ENCODE data around the gene CAPZA1. TPM values are rescaled to one million over a fixed set of nuclear protein-coding genes. Genes with fewer than 3 reads are reported as not detected.

CAPZA1 gene
- total RNA-seq, 4 donors from 2014 or later, result 102 to 209 (median 165) TPM

DNA sequence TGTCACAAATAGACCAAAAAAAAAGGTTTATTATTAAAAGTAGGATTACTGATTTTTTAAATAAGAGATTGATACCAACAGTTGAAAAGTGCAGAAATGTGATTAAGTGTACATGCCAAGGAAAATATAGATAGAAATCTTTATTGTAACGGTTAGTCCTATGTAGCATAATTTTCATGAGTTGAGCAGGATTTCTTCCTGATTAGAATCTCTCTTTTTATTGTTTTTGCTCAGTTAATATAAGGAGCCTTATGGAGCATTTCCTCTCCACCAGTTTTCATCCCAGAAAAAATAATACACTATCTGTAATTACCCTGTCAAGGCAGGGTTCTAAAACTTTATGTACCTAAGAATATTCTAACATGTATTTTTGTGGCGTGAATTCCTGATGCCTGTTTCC is 23.4 kb downstream of the CAPZA1 start:
- TF ChIP-seq, protein P1, sequence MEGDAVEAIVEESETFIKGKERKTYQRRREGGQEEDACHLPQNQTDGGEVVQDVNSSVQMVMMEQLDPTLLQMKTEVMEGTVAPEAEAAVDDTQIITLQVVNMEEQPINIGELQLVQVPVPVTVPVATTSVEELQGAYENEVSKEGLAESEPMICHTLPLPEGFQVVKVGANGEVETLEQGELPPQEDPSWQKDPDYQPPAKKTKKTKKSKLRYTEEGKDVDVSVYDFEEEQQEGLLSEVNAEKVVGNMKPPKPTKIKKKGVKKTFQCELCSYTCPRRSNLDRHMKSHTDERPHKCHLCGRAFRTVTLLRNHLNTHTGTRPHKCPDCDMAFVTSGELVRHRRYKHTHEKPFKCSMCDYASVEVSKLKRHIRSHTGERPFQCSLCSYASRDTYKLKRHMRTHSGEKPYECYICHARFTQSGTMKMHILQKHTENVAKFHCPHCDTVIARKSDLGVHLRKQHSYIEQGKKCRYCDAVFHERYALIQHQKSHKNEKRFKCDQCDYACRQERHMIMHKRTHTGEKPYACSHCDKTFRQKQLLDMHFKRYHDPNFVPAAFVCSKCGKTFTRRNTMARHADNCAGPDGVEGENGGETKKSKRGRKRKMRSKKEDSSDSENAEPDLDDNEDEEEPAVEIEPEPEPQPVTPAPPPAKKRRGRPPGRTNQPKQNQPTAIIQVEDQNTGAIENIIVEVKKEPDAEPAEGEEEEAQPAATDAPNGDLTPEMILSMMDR (IDR thresholded peaks at IDR 0.05; ENCODE audit: low read depth), result no peak

DNA sequence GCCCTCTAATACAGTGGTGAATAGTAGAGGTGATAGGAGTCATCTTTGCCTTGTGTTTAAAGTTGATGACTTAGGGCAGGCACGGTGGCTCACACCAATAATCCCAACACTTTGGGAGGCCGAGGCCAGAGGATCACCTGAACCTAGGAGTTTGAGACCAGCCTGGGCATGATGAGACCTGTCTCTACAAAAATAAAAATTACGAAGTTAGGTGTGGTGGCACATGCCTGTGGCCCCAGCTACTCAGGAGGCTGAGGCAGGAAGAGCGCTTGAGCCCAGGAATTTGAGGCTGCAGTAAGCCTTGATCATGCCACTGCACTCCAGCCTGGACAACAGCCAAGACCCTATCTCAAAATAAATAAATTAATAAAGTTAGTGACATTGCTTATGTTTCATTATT is 26.6 kb downstream of the CAPZA1 start:
- TF ChIP-seq, protein P1 (IDR thresholded peaks at IDR 0.05; ENCODE audit: low read depth), result no peak

DNA sequence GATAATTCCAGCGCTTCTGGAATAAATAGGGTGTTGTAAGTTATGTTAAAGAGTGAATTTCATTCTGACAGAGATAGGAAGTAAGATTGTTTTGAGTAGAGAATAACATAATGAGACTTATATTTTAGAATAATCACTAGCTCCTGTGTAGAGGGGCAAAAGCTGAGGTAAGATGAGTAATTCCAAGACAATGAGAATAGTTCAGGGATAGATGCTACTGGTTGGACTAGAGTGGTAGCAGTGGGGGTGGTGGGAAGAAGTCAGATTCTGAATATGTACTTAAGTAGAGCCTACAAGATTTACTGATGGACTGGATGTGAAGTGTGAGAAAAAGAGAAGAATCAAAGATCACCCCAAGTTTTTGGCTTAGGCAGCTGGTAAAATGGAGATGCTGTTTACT is 31.6 kb downstream of the CAPZA1 start:
- TF ChIP-seq, protein P1 (IDR thresholded peaks at IDR 0.05; ENCODE audit: low read depth), result no peak

DNA sequence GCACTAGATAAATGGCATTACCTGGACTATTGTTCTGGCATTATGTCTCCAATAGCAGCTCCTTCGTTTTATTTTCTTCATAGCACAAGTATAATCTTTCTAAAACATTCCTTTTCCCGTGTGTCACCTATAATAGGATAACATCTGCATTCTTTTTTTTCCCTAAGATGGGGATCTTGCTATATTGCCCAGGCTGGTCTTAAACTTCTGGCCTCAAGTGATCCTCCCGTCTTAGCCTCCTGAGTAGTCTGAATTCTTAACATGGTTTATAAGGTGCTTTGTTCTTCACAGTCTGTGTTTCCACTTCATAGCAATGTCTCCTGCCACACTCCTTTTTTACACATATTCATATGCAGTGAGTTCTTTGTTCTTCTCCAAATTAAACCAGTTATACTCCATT is 46.2 kb downstream of the CAPZA1 start:
- TF ChIP-seq, protein P1 (IDR thresholded peaks at IDR 0.05; ENCODE audit: low read depth), result no peak

DNA sequence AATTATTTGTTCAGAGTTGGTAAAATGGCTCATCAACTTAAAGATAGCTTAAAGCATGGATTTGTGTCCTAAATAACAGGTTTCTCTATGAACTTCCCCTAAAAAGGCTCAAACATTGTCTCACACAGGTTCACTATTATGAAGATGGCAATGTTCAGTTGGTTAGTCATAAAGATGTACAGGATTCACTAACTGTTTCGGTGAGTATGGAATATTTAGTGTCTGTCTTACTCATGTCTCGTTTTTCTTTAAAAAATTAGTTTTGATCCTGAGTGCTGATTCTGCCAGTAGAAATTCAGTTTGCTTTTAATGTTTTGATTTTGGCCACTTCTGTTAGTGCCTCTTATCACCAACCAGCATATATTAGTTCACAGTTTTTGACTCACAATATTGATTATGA is 47.3 kb downstream of the CAPZA1 start:
- TF ChIP-seq, protein P1 (IDR thresholded peaks at IDR 0.05; ENCODE audit: low read depth), result no peak

DNA sequence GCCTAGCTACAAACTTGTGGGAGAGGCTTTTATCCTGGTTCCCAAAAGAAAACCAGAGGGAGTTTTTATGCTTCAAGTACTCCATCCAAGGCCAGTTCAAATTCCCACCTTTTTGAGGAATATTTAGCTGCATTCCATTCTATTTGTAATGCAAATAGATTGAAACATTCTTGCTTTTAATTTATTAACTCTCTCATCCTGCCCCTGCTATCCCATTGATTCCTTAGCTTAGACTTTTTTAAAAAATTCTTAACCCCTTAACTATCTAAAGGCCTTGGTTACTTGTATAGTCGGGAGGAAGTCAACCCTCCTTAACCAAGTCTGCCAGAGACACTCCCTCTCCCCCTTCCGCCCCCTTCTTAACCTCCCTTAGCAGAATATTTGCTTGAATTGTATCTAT is 52.4 kb downstream of the CAPZA1 start:
- TF ChIP-seq, protein P1 (IDR thresholded peaks at IDR 0.05; ENCODE audit: low read depth), result no peak

DNA sequence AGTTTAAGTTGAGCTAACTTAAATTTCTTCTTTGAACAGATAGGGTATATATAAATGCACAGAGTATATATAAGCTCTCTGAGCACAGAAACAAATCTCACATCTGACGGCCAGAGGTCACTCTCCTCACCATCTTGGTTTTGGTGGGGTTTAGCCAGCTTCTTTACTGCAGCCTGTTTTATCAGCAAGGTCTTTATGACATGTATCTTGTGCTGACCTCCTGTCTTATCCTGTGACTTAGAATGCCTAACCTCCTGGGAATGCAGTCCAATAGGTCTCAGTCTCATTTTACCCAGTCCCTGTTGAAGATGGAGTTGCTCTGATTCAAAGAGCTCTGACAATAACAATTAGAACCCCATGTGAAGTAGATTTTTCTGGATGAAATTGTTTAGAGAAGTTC is 53.2 kb downstream of the CAPZA1 start:
- TF ChIP-seq, protein P1 (IDR thresholded peaks at IDR 0.05; ENCODE audit: low read depth), result no peak
